Measurements from ENCODE around the gene PPP1R37. TPM values are rescaled to one million over a fixed set of nuclear protein-coding genes. Genes with fewer than 3 reads are reported as not detected.
A peak's percentile ranks its signal among the peaks of the same experiment; 100 is the strongest.

PPP1R37 gene
- total and polyA plus RNA-seq, 2 donors (not counting 3 experiments of a cell fraction or from before 2014, with no cell fraction given): 16.2 to 27.1 TPM

- Histone ChIP-seq H3K9ac (replicated peaks; ENCODE audit: extremely low read depth, insufficient read depth, low read length) (no peak overlapping the region), H3K79me2 (ENCODE audit: control insufficient read depth, insufficient read depth, low read length) (no peaks in the 10 kb centered on the region), H3K27ac (ENCODE audit: insufficient read depth, low read depth, low read length) (no peak overlapping the region), H3K9me3 (replicated peaks; ENCODE audit: control insufficient read depth, insufficient read depth, low read length) (no peaks in the 10 kb centered on the region), H3K36me3 (ENCODE audit: control insufficient read depth in 2 of 2, extremely low read depth in 1 of 2, insufficient read depth in 2 of 2, low read length in 2 of 2) (peaks cover 18 to 71% of the 10 kb centered on the region in 2 experiments), H3K4me2 (ENCODE audit: insufficient read depth, low read length) (no peak overlapping the region), H3K9me1 (replicated peaks; ENCODE audit: control insufficient read depth, extremely low read depth, insufficient read depth, low read length) (no peaks in the 10 kb centered on the region), H3K27me3 (ENCODE audit: control insufficient read depth in 2 of 2, insufficient read depth in 2 of 2, low read length in 2 of 2) (no peaks in the 10 kb centered on the region), H4K20me1 (replicated peaks; ENCODE audit: control insufficient read depth, extremely low read depth, insufficient read depth, low read length) (no peaks in the 10 kb centered on the region), H3K4me3 (replicated peaks in 1 of 3; ENCODE audit: insufficient read depth in 1 of 3, low read depth in 1 of 3, low read length in 3 of 3) (no peak overlapping the region), H2AFZ (ENCODE audit: low read depth, low read length) (no peak overlapping the region), H3K4me1 (ENCODE audit: control insufficient read depth, extremely low read depth, insufficient read depth, low read length) (no peaks in the 10 kb centered on the region)
- peak; percentile 93 for FAIRE-seq
- DNase-seq (ENCODE audit: low read depth, low spot score): peak; percentile 75
- dilution Hi-C loops (cut with MboI; ENCODE audit: extremely low pct_ligation_motif_present, low sequenced_read_pairs): no loop called here
- intact Hi-C loops (cut with micrococcal nuclease): loop anchor here (1.0 kb wide), 2 partner anchors 42 to 70 kb away; no protein-coding TSS in a partner anchor
- no peak for TF ChIP-seq JUN (IDR thresholded peaks at IDR 0.05; ENCODE audit: borderline replicate concordance, insufficient read depth, insufficient read length, low read depth)
- no peak for TF ChIP-seq FOS (IDR thresholded peaks at IDR 0.05; ENCODE audit: borderline replicate concordance, insufficient read depth, low read length)
- no peak for TF ChIP-seq GATA2 (IDR thresholded peaks at IDR 0.05; ENCODE audit: insufficient read depth, insufficient read length, low read depth, low read length)
- peak; percentile 31 for TF ChIP-seq POLR2A (IDR thresholded peaks at IDR 0.05; ENCODE audit: low read depth, low read length)
- TF ChIP-seq POLR2AphosphoS5 (IDR thresholded peaks at IDR 0.05; ENCODE audit: insufficient read depth, low read depth, low read length): no peak
- no peak for TF ChIP-seq EZH2 (IDR thresholded peaks at IDR 0.05; ENCODE audit: borderline replicate concordance, low read depth, low read length, severe bottlenecking)
- TF ChIP-seq, protein P1, sequence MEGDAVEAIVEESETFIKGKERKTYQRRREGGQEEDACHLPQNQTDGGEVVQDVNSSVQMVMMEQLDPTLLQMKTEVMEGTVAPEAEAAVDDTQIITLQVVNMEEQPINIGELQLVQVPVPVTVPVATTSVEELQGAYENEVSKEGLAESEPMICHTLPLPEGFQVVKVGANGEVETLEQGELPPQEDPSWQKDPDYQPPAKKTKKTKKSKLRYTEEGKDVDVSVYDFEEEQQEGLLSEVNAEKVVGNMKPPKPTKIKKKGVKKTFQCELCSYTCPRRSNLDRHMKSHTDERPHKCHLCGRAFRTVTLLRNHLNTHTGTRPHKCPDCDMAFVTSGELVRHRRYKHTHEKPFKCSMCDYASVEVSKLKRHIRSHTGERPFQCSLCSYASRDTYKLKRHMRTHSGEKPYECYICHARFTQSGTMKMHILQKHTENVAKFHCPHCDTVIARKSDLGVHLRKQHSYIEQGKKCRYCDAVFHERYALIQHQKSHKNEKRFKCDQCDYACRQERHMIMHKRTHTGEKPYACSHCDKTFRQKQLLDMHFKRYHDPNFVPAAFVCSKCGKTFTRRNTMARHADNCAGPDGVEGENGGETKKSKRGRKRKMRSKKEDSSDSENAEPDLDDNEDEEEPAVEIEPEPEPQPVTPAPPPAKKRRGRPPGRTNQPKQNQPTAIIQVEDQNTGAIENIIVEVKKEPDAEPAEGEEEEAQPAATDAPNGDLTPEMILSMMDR (IDR thresholded peaks at IDR 0.05; ENCODE audit: extremely low read depth in 1 of 2, insufficient read depth in 1 of 2, low read depth in 1 of 2, low read length in 2 of 2): peak; percentile 80 to 84
- TF ChIP-seq MYC (IDR thresholded peaks at IDR 0.05; ENCODE audit: low read depth, low read length): no peak
- TF ChIP-seq, protein P2, sequence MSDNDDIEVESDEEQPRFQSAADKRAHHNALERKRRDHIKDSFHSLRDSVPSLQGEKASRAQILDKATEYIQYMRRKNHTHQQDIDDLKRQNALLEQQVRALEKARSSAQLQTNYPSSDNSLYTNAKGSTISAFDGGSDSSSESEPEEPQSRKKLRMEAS (IDR thresholded peaks at IDR 0.05; ENCODE audit: insufficient read depth, insufficient read length): no peak
- no TSS peak for BruUV-seq (replicated peaks)
- ChIA-PET CTCF (interaction anchor here (0.6 to 2.5 kb wide), 35 partner anchors 8 to 285 kb away, joined by 3 to 31 read pairs (median 7); partner anchors contain the start of genes APOE, CLASRP, GEMIN7 and PPP1R37), POLR2A (no interaction called here)
Observed at GRCh38 chr19:45059258-45059965, 33.6 kb upstream of the PPP1R37 start.

Measured in endothelial cell of umbilical vein (primary cell).